HS-27A (cell line): ENCODE measurements around the gene HSPB7.
"Not testable (repeated sequence)": the region's sequence is repeated elsewhere in the genome, so short reads cannot be mapped to it uniquely, and the experiment has no call there.

Experiments used
- DNase-seq: peaks from one replicate; pipeline ENCODE4 v3.0.0-alpha.2; 2012; ENCODE audit warnings: low read depth, missing footprints

Gene HSPB7

DNA sequence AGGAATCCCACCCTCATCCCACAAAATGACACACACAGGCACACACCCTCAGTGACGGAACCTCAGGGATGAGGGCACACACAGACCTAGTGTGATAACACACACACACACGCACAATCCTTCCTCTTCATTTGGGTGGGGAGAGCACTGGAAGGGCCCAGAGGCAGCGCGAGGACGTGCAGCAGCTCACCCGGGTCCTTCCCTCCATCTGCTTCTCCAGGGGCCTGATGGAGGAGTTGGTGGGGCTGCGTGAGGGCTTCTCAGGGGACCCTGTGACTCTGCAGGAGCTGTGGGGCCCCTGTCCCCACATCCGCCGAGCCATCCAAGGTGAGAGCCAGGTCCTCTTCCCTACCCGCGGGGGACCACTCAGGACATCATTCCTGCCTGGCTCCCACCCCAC is 4.5 kb upstream of the HSPB7 start:
- DNase-seq, result no peak

DNA sequence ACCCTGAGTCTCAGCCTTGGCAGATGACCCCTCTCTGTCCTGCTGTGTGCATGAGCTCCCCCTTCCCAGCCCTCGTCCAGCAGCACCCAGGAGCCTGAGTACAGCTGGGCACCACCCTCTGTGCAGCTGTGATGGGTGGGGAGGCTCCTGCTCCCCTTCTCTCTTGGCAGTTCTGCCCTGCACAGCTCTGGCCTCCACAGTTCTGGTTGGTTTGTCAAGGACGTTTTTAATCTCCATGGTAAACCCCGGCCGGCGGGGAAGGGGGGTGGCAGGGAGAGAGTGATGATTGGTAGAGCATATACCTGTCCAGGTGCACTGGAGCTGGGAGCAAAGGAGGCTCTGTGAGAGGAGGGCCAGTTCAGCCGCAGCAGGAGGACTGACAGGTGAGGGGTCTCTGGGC is 3.8 kb upstream of the HSPB7 start, which contains the start of gene CLCNKA:
TSS of gene CLCNKA (plus strand) at position 356 of the 400 bp plus-strand sequence. CDS start 584 bp downstream, outside the sequence.
- no peak for DNase-seq

DNA sequence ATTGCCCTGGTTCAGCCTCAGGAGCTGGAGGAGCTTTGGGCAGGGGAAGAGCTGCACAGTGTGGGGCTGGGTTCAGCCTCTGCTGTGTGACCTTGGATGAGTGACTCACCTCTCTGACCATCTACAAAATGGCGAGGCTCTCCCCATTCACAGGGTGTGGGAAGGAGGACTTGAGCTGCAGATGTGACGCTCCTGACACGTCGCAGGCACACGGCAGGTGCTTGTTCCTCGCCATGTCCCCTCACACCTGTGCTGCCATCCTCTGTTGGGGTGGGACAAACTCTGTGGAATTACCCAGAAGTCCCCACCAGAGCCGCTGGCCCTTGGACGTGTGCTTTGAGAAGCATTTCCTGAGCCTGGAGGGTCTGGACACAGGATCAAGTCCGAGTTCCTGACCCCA is 3.0 kb upstream of the HSPB7 start:
- not testable (repeated sequence) for DNase-seq

DNA sequence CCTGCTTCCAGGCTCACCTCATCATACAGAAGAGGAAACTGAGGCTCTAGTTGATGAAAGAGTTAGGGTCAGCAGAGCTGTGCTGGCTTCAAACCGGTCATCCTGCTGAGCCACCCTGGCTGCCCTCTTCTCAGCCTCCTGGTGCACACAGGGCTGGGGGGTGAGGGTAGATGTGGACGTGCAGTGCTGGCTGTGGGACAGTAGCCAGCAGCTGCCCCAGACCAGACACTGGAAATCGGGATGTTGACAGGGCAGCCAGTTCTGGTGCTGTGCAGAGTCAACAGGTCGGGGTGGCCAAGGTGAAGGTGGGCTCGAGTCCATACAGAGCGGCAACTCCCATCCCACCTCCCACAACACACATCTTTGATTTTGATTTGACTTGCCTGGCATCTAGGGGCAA is 2.5 kb upstream of the HSPB7 start:
- DNase-seq, result no peak

DNA sequence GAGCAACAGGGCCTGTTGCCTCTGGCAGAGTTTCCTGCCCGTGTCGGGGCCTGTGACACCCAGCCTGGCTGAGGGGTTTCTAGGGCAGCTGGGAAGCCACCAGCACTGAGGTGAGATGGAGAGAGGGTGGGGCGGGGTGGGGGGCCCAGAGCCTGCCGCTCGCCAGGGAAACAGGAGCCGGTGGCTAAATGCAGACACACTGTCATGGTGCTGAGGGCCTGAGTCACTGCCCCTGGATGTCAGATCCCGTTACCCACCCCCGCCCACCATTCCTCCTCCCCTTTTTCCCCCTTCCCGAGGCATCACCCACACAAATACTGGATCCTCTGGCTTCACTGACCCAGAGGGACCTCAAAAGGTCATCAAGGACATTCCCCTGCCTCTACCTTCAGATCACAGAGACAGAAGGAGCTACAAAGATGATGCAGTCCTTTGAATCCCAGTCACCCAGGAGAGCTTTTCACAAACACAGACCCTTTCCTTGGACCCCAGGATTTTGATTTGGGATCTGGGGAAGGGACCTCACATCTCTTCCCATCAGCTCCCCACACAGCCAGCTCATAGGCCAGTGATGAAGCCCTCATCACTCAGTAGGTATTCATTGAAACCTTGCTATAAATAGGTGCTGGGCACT is 1.9 kb upstream of the HSPB7 start:
- DNase-seq, result no peak

DNA sequence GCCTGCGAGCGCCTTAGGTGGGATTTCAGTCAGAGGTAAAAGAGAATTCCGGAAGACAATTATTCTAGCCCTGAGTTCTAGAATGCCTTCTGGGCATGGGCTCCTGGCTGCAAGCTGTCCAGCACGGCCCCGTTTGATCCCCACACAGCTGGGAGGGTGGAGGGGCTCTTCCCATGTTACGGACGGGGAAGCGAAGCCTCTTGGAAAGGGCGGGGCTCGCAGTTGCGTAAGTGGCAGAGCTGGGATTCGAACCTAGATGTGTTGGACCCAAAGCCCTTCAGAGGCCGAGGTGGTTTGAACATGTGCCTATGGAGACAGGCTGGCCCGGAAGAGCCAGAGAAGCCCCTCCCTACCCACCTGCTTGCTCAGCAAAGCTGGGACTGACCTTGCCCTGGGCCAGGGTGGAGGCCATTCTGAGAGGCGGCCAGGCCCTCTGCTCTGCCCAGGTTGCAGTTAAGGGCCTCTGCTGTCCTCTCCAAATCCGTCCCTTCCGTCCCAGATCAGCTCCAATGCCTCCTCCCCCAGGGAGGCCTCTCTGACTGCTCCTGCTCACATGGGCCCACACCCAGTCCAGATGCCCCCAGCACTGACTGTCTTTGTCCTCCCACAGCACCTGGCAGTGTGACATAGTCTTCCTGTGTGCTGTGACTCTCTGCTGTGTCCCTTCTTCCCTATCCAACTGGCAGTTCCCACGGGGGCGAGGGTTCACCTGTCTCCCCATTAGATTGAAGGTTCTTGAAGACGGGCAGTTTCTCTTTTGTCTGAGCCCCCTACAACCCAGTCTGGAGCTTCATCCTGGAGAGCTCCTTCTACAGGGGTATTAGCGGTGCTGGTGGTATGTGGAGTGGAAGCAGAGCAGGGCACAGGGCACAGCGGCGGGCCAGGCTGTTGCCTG is 1.2 kb upstream of the HSPB7 start:
- no peak for DNase-seq

DNA sequence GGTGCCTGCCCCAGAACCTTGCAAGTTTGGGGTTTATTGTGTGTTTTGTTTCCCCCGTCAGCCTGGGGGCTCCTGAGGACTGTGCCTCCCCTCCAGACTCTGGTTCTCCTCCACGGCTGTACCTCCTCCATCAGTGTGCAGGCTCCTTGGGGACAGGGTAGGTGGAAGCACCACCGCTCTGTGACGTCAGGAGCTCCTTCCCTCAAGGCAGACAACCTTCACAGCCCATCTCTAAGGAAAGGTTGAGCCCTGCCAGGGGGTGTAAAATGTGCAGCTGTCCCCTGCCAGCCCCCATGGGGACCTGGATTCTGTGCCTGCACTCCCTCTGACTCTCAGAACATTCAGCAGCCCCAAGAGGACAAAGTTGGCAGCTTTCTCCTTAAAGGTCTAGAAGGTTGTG is 465 bp upstream of the HSPB7 start:
- DNase-seq, result no peak

DNA sequence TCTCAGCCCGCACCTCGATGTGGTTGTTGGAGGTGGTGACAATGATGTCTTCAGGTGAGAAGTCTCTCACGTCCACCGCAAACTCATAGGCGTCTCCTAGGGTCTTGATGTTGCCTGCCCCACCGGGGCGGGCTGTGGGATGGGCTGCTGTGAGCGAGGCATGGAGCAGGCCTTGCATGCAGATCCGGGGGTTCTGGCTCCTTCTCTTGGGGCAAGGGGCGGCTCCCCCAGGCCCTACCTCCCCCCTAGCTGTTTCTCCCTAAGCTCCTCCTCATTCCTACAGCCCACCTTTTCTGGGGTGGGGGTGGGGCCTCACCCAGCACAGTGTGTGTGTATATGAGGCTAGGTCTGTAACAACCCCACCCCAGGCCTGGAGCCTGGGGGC is 775 bp downstream of the HSPB7 start:
- no peak for DNase-seq

DNA sequence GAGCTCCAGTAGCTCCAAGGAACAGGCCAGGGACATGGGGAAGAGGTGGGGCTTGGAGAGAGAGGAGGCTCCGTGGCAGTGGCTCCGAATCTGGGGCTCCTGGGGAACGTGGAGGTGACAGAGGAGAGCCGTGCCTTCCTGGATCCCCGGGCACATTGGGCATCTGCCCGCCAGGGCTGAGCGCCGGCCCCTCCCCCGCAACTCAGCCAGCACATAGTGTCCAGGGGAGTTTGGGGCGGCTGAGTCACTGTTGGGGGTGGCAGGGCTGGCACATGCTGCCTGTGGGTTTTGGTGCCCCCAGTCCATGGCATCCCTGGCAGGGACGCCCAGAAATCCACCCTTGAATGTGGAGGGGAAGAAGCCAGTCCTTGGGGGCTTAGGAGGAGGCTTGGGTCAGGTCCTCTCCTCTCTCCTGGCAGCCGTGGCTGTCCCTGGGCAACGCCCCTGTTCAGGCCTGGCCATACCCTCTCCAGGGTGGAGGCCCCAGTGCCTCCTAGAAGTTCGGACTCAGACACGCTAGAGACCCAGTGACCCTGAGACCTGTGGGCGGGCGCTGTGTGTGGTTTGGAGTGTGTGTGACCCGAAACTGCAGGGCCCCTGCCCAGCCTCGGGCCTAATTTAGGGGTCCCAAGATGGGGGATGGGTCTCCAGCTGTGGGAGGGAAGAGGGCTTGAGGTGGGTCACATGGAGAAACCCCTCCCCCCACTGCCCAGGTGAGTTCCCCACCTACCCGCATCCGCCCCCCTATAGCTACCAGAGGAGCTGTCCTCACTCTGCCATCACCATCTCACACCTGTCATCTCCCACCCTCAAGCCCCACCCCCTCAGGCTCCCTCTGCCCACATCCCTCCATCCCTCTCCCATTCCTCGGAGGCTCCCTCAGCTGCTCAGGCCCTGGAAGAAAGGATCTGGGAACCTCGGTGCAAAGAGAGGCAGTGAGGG is 1.6 kb downstream of the HSPB7 start:
- no peak for DNase-seq

DNA sequence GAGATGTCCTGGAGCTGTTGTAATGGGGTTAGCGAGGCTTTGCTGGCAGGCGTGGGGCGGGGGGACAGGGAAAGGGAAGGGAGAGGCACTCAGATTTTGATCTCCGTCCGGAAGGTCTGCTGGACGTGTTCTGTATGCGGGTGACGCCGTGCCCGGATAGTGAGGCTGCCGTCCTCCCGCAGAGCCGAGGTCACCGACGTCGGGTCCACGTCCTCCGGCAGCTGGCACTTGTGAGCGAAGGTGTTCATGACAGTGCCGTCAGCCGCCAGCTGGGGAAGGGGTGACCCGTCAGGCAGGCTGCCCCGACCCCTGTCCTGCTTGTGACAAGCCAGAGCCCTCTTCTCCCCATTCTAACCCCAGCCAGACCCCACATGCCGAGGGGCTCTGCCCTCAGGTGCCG is 2.4 kb downstream of the HSPB7 start:
- no peak for DNase-seq

DNA sequence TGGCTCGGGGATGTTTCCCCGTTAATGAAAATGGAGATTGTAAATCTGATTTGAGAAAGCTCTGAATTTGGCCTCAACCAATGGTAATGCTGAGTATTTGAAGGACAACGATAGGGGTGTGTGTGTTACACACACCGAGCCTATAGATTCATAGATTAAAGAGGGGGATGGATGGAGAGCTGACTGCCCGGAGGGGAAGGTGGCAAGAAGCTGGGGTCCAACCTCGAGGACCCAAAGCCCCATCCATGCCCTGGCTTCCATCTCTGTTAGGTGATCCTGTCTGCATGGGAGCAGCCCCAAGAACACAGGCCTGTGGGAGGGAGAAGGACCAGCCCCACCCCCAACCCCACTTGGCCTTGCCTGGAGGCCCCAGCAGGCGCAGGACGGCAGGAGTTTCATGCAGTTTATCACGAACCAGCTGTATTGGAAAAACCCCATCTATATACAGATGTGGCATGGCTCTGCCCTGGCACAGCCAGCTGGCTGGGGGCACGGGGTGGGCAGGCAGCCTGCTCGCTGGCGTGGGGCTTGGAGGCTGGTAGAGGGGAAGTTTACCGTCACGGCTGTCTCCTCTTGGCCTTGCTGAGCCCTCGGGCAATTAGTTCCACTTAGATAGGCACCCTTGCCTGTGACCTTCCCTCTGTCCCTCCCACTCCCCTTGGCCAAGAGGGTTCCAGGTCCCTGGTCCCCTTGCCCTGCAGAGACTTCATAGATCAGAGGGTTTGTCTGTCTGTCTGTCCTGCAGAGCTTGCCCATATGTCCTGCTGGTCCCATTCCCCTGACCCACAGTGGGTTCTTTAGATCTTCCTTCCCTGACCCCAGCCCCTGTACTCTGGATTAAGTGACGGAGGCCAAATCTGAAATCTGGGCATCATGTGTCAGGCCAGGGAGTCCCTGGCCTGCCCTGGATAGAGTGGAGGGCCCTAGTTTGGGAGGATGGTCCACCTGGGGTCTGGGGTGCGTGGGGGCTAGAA is 3.0 kb downstream of the HSPB7 start:
- no peak for DNase-seq

DNA sequence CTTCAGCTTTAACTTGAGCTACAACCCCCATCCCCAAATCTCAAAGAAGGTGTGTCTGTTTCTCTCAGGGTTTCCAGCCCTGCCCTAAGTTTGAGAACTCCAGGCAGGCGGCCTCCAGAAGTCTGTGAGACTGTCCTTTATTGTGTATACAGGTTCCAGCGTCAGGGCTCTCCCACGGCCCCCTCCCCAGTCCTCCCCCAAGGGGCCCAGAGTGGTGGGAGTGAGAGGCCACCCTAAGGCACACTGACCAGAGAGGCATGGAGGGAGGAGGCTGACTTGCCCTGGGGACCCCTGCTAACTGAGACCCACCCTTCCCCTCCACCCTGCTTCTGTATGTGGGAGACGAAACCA is 4.0 kb downstream of the HSPB7 start:
- DNase-seq, result no peak

DNA sequence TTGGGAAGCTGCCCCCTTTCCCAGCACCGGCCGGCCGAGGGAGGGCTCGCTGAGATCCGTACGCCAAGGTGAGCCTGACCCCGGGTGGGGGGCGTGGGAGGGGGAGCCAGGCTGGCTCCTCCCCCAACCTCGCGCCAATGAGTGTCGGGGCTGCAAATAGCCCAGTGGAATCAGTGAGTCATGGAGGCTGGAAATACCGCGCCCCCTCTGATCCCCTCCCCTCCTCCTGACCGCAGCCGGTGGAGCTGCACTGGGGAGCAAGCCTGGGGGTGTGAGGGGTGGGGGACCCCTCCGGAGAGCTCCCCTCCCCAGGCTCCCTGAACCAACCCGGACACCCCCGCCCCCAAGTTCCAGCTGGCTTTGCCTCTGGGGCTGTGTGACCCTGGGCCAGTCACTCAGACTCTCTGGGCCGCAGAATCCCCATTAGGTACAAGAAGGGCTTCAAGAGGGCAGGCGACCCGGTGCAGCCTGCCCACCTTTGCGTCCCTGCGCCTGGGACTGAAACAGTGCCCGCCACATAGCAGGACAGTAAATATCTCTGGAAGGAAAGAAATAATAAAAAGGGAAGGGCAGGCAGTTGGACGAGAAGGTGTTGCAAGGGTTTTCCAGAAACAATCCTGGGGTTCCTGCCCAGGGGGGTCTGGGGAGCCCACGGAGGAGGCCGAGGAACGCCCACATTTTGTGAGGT is 4.5 kb downstream of the HSPB7 start:
- DNase-seq, result no peak

DNA sequence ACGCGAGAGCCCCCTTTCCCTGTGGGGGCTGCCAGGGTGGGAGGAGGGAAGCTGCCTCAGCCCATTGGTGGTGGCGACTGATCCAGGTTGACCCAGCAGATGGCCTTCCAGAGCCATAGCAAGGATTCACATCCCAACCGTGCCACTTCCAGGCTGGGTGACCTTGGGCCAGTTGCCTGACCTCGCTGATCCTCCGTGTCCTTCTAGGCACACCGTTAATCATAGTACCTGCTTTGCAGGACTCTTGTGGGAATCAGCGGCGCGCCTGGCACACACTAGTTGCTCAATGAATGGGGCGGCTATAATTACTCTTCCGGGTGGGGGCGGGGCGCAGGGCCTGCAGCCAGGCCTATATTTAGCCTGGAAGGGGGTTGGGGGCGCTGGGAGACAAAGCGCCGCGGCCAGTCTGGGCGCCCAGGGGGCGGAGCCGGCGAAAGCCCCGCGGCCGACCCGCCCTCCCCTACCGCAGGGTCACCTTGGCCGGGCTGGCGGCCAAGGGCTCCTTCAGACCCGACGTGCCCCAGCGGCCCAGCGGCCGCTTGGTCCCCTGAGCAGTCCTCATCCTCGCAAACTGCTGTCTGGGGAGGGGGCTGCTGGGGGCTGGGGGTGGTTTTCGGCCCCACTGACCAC is 5.1 kb downstream of the HSPB7 start:
- no peak for DNase-seq

DNA sequence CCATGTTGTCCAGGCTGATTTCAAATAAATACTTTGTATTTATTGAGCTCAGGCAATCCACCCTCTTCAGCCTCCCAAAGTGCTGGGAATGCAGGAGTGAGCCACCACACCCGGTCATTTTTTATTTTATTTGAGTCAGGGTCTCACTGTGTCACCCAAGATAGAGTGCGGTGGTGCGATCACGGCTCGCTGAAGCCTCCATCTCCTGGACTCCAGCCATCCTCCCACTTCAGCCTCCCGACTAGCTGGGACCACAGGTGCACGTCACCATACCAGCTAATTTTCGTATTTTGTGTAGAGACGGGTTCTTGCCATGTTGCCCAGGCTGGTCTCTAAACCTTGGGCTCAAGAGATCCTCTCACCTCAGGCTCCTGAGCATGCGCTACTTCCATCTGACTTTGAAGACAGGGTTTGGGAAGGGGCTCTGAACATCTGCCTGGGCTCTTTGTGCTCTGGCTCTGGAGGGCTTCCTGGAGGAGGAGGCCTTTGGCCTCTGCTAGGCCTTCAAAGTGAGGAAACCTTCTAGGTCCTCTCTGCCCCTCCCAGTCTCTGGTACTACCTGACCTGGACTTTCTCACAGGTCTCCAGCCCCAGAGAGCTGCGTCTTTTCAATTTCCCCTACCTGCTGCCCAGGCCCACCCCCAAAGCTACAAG is 5.8 kb downstream of the HSPB7 start:
- no peak for DNase-seq

DNA sequence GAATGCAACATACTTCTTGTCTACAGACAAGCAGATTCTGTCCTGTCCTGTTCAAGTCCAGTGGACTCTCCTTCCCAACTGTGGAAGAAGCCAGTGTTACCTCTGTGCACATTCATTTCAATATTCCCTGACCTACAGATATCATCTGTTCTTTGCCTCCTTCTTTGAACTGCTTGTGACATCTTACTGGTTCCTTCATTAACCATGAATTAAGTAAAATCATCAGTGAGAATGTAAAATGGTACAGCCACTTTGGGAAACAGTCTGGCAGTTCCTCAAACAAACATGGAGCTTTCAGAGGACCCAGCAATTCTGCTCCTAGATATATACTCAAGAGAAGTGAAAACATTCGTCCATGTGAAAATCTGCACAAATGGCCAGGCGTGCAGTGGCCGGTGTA is 7.0 kb downstream of the HSPB7 start:
- no peak for DNase-seq

DNA sequence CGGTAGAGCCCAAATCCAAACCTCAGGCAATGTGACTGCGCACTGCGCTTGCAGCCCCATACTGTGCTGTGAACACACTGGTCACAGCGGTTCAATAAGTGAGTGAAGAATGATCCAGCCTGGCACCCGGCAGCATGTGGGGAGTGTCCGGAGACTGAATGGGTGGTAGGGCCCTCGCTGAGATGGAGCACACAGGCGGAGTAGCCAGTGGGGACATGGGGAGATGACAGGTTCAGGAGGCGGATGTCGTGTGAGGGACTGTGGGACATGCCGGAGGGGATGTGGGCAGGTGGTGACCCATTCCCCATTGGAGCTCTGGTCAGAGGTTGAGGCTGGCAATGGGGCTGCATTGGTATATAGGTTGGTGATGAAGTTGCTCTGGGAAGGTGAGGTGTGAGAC is 8.2 kb downstream of the HSPB7 start:
- DNase-seq, result no peak

DNA sequence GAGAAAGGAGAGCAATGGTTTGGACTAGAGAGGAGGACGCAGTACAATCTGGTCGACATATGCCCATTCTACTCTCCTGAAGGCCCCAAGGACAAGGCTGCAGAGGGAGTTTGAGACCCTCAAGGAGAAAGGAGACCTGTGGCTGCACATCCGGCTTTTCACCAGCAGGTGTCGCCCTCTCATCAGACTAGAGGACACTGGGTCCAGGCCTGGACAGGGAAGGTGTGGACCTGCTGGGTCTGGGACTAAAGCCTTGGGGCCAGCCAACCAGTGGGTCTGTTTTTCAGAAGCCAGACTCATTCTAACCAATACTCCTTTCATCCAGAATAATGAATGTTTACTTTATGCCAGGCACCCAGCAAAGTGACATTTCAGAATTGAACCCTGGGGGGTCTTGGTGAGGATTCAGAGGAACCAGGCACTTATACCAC is 8.8 kb downstream of the HSPB7 start:
- peak; percentile 51 for DNase-seq

DNA sequence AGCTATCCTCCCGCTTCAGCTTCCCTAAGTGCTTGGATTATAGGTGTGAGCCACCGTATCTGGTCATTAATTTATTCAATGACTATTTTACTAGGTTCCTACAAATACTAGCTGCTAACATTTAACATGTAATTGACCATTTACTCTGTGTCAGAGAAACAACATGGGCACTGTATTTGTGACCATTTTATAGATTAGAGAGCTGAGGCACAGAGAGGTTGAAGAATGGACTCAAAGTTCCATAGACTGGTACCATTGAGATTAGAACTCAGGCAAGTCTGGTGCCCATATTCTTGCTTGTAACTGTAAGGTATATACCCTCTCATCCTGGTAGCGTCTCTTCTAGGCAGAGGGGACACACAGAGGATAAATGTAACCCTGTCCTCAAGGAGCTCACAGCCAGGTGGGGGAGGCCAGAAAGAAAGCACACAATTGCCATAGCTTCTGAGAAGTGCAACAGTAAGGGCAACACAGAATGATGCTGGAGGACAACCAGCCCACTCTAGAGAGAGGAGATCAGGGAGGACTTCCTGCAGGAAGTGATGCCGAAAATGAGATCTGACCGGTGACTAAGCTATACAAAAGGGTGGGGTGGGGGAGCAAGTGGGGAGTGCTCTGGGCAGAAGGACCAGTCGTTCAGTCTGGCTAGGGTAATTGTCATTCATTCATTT is 10.0 kb downstream of the HSPB7 start:
- DNase-seq, result no peak
